IMR-90 (cell line): ENCODE results near the gene FBXO22. TPM values are rescaled to one million over a fixed set of nuclear protein-coding genes. Genes with fewer than 3 reads are reported as not detected.

ENCODE experiments used
- ATAC-seq: fragments of 200-7000 bp; cut with Tn5 transposase; 2 replicates; pipeline ENCODE4 v1.9.1; 2020; ENCODE audit warnings: low read depth, mild to moderate bottlenecking, moderate library complexity
- BruUV-seq: library from RNA; stranded (reverse); fragments of 400-500 nt; replicated peaks from 2 replicates; lab custom pipeline; 2021; lab: Mats Ljungman, UMichigan
- CTCF ChIA-PET: fragments of 300-600 bp; formaldehyde crosslinking; extraction: SDS; loops from one replicate; lab custom pipeline; 2021; ENCODE audit warnings: antibody characterized with exemption; lab: Yijun Ruan, JAX
- POLR2A ChIA-PET: fragments of 300-600 bp; sonication (Branson Sonifier 250); formaldehyde crosslinking; loops from one replicate; lab custom pipeline; 2022; ENCODE audit warnings: antibody characterized with exemption; ENCODE audit not compliant: unreplicated experiment; lab: Charles Lee
- DNase-seq: peaks from one replicate; pipeline ENCODE4 v3.0.0; 2013
- H2AFZ ChIP-seq: replicated peaks from 2 replicates; pipeline ENCODE3; 2013; ENCODE audit warnings: low read length, mild to moderate bottlenecking; ENCODE audit not compliant: poor library complexity
- H2AK5ac ChIP-seq: 2 replicates; pipeline ENCODE4 v1.6.1; 2013; ENCODE audit warnings: low read depth, low read length, inconsistent platforms
- H2AK9ac ChIP-seq: replicated peaks from 2 replicates; pipeline ENCODE3; 2013; ENCODE audit warnings: mild to moderate bottlenecking, low read depth, low read length, moderate library complexity; ENCODE audit not compliant: poor library complexity
- H2BK120ac ChIP-seq: 2 replicates; pipeline ENCODE4 v1.6.1; 2013; ENCODE audit warnings: low read depth, low read length, inconsistent platforms
- H2BK15ac ChIP-seq: 3 replicates; pipeline ENCODE4 v1.6.1; 2013; ENCODE audit warnings: low read depth, low read length, inconsistent platforms
- H2BK20ac ChIP-seq: 2 replicates; pipeline ENCODE4 v1.6.1; 2013; ENCODE audit warnings: low read depth, mild to moderate bottlenecking, inconsistent platforms, low read length, moderate library complexity
- H2BK5ac ChIP-seq: 2 replicates; pipeline ENCODE4 v1.6.1; 2013; ENCODE audit warnings: mild to moderate bottlenecking, low read depth, low read length, inconsistent platforms; ENCODE audit not compliant: poor library complexity, severe bottlenecking
- H3K14ac ChIP-seq: replicated peaks from 2 replicates; pipeline ENCODE4 v1.6.1; 2013; ENCODE audit warnings: low read depth, low read length, inconsistent platforms
- H3K18ac ChIP-seq: 2 replicates; pipeline ENCODE4 v1.6.1; 2013; ENCODE audit warnings: low read depth, low read length, control low read depth
- H3K23ac ChIP-seq: 2 replicates; pipeline ENCODE4 v1.6.1; 2013; ENCODE audit warnings: low read depth, low read length, inconsistent platforms
- H3K27ac ChIP-seq: 2 replicates; pipeline ENCODE4 v1.5.1; 2013; ENCODE audit warnings: mild to moderate bottlenecking, control low read depth, low read length; ENCODE audit not compliant: insufficient read depth
- H3K27me3 ChIP-seq: 2 replicates; pipeline ENCODE4 v1.6.1; 2013; ENCODE audit warnings: low read length; ENCODE audit not compliant: control insufficient read depth, insufficient read depth
- H3K36me3 ChIP-seq: 2 replicates; pipeline ENCODE4 v1.6.1; 2013; ENCODE audit warnings: low read length, mixed read lengths; ENCODE audit not compliant: control insufficient read depth, insufficient read depth
- H3K4ac ChIP-seq: 2 replicates; pipeline ENCODE4 v1.6.1; 2013; ENCODE audit warnings: low read depth, low read length, inconsistent platforms
- H3K4me1 ChIP-seq: 2 replicates; pipeline ENCODE4 v1.6.1; 2013; ENCODE audit warnings: low read length, mixed read lengths; ENCODE audit not compliant: control insufficient read depth, insufficient read depth
- H3K4me2 ChIP-seq: 2 replicates; pipeline ENCODE4 v1.6.1; 2013; ENCODE audit warnings: low read depth, mild to moderate bottlenecking, control low read depth, low read length, moderate library complexity
- H3K4me3 ChIP-seq: 2 replicates; pipeline ENCODE4 v1.5.1; 2013; ENCODE audit warnings: low read depth, mild to moderate bottlenecking, control low read depth, low read length, moderate library complexity; ENCODE audit not compliant: insufficient read depth
- H3K56ac ChIP-seq: 2 replicates; pipeline ENCODE4 v1.6.1; 2013; ENCODE audit warnings: low read length, inconsistent platforms; ENCODE audit not compliant: insufficient read depth; ENCODE audit errors: extremely low read depth
- H3K79me1 ChIP-seq, 2 experiments: 2 replicates each; pipeline ENCODE4 v1.6.1; 2013; ENCODE audit warnings: low read length in 2 of 2, inconsistent platforms in 1 of 2, low read depth in 1 of 2
- H3K9ac ChIP-seq: 2 replicates; pipeline ENCODE4 v1.6.1; 2013; ENCODE audit warnings: low read depth, low read length, control low read depth
- H3K9me1 ChIP-seq: 2 replicates; pipeline ENCODE4 v1.6.1; 2013; ENCODE audit warnings: low read length, inconsistent platforms; ENCODE audit not compliant: insufficient read depth
- H3K9me3 ChIP-seq: 2 replicates; pipeline ENCODE4 v1.6.1; 2013; ENCODE audit warnings: low read length; ENCODE audit not compliant: control insufficient read depth, insufficient read depth
- H4K20me1 ChIP-seq: 2 replicates; pipeline ENCODE4 v1.6.1; 2013; ENCODE audit warnings: low read length, inconsistent platforms; ENCODE audit not compliant: insufficient read depth
- H4K5ac ChIP-seq: 2 replicates; pipeline ENCODE4 v1.6.1; 2013; ENCODE audit warnings: mild to moderate bottlenecking, low read depth, low read length, control low read depth
- H4K8ac ChIP-seq, 2 experiments: 2 replicates each; pipeline ENCODE4 v1.6.1; 2013; ENCODE audit warnings: low read depth in 2 of 2, low read length in 2 of 2, control low read depth in 1 of 2, inconsistent platforms in 1 of 2
- H4K91ac ChIP-seq: 2 replicates; pipeline ENCODE4 v1.6.1; 2013; ENCODE audit warnings: low read depth, low read length, inconsistent platforms; ENCODE audit not compliant: insufficient read depth
- CEBPB ChIP-seq: IDR thresholded peaks from 2 replicates; pipeline ENCODE4 v1.6.1; 2012; ENCODE audit warnings: low read depth, low read length, improper control_type of control experiment
- FOS ChIP-seq: fragments of 150-350 bp; IDR thresholded peaks from 2 replicates; pipeline ENCODE4 v1.6.1; 2016; ENCODE audit warnings: low read depth, low read length
- NFE2L2 ChIP-seq: fragments of 150-350 bp; IDR thresholded peaks from 2 replicates; pipeline ENCODE4 v1.6.1; 2016; ENCODE audit warnings: low read depth, mild to moderate bottlenecking, low read length
- RAD21 ChIP-seq: IDR thresholded peaks from 2 replicates; pipeline ENCODE4 v1.6.1; 2012; ENCODE audit warnings: low read length, improper control_type of control experiment
- WGBS, 2 experiments: methylation state at CpG; one replicate each; pipeline versions ENCODE4 v1.1.5 to v1.1.7; 2013; ENCODE audit warnings: missing lambda C conversion rate in 2 of 2; ENCODE audit not compliant: insufficient read length in 1 of 2; ENCODE audit errors: extremely low coverage in 2 of 2; 5-methylcytosine and 5-hydroxymethylcytosine counted together
- dilution Hi-C: fragments of 300-500 bp; cut with HindIII; formaldehyde crosslinking; loops from one replicate; pipeline ENCODE4 v1.14.3; 2018; ENCODE audit warnings: low sequenced_read_pairs; ENCODE audit not compliant: unreplicated experiment
- in situ Hi-C: fragments of 300-500 bp; cut with MboI; formaldehyde crosslinking; loops from 3 replicates; pipeline ENCODE4 v1.14.3; 2019; ENCODE audit warnings: low sequenced_read_pairs, inconsistent platforms, mixed read lengths
- intact Hi-C: fragments of 100-400 bp; cut with micrococcal nuclease; formaldehyde crosslinking; loops from 2 replicates; pipeline ENCODE4 v1.10.0; 2022
- polyA plus RNA-seq, 3 experiments: library from polyadenylated mRNA; depleted of rRNA; stranded (reverse); fragments of >200 nt; gene quantifications; 2 replicates each; pipeline ENCODE4 v1.2.3, GENCODE V29; 2012; ENCODE audit warnings: low replicate concordance in 1 of 3
- total RNA-seq: library from RNA; depleted of rRNA; stranded (reverse); fragments of >200 nt; gene quantifications from 2 replicates; pipeline ENCODE4 v1.2.3, GENCODE V29; 2012
- TF ChIP-seq, protein P1 (sequence below): conservative IDR thresholded peaks from 2 replicates; pipeline ENCODE4 v1.5.1; 2012; ENCODE audit warnings: mild to moderate bottlenecking, low read depth, low read length, improper control_type of control experiment

Gene FBXO22
- total and polyA plus RNA-seq, 2 of the 4 experiments (the other 2 are of a cell fraction): 22.4 to 45.2 TPM

DNA sequence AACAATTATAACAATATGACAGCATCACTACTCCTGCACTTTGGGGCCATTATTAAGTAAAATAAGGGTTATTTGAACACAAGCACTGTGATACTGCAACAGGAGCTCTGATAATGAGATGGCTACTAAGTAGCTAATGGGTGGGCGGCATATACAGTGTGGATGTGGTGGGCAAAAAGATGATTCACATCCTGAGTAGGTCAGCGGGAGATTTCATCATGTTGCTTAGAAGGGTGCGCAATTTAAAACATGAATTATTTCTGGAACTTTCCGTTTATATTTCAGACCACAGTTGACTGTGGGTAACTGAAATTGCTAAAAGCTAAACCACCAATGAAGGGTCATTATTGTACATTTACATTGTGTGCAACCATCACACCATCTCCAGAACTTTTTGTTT, 42.3 kb downstream of the FBXO22 start:
- no peak overlapping the region for H2BK15ac ChIP-seq
- H2AFZ ChIP-seq: no peak overlapping the region
- H3K27ac ChIP-seq: no peak overlapping the region
- dilution Hi-C loops (no loop called here), intact Hi-C loops (loop anchor here (10.0 kb wide), 1 partner anchor 189 kb away; no protein-coding TSS in a partner anchor), in situ Hi-C loops (no loop called here)
- peaks cover 6% of the 10 kb centered on the region for H3K9me1 ChIP-seq
- H3K27me3 ChIP-seq: no peaks in the 10 kb centered on the region
- H2BK20ac ChIP-seq: no peak overlapping the region
- no peaks in the 10 kb centered on the region for H3K79me1 ChIP-seq
- H3K4ac ChIP-seq: no peak overlapping the region; the same call in 1 of the 2 replicates
- no peak overlapping the region for H3K9ac ChIP-seq
- 20% methylated on average over 1 of the region's 4 CpGs; no CpG with 5 or more reads in 1 of the 2 experiments for WGBS, 2 experiments
- H2AK9ac ChIP-seq: no peak overlapping the region
- ATAC-seq (peak; percentile 50), DNase-seq (peak; percentile 88)
- H2AK5ac ChIP-seq: no peak overlapping the region
- no peaks in the 10 kb centered on the region for H3K9me3 ChIP-seq
- H3K4me1 ChIP-seq: peaks cover 3% of the 10 kb centered on the region; the same call in 1 of the 2 replicates
- no peak overlapping the region for H3K56ac ChIP-seq
- H3K18ac ChIP-seq: no peak overlapping the region
- H3K36me3 ChIP-seq: no peaks in the 10 kb centered on the region
- peak overlapping the region; percentile 18; the same call in 1 of the 2 replicates for H3K4me2 ChIP-seq
- no peaks in the 10 kb centered on the region for H4K20me1 ChIP-seq
- H3K23ac ChIP-seq: no peak overlapping the region
- peak overlapping the region in 1 of 2 experiments; percentile 49; a peak in 1 of 4 replicates for H4K8ac ChIP-seq
- H2BK120ac ChIP-seq: no peak overlapping the region; the same call in 1 of the 2 replicates
- no peak overlapping the region for H2BK5ac ChIP-seq
- H3K4me3 ChIP-seq: no peak overlapping the region
- H4K5ac ChIP-seq: no peak overlapping the region
- no peak overlapping the region for H4K91ac ChIP-seq
- TF ChIP-seq FOS (peak; percentile 69), CEBPB (peak; percentile 92), NFE2L2 (no peak), RAD21 (no peak)
- TF ChIP-seq, protein P1, sequence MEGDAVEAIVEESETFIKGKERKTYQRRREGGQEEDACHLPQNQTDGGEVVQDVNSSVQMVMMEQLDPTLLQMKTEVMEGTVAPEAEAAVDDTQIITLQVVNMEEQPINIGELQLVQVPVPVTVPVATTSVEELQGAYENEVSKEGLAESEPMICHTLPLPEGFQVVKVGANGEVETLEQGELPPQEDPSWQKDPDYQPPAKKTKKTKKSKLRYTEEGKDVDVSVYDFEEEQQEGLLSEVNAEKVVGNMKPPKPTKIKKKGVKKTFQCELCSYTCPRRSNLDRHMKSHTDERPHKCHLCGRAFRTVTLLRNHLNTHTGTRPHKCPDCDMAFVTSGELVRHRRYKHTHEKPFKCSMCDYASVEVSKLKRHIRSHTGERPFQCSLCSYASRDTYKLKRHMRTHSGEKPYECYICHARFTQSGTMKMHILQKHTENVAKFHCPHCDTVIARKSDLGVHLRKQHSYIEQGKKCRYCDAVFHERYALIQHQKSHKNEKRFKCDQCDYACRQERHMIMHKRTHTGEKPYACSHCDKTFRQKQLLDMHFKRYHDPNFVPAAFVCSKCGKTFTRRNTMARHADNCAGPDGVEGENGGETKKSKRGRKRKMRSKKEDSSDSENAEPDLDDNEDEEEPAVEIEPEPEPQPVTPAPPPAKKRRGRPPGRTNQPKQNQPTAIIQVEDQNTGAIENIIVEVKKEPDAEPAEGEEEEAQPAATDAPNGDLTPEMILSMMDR: no peak
- ChIA-PET CTCF (no interaction called here), POLR2A (no interaction called here)
- H3K14ac ChIP-seq: 0 out of 2 replicates have a peak overlapping the region, but pooled peaks have one; percentile 65
- BruUV-seq: no TSS peak
